ENCODE measurements around the gene PLIN1. TPM values are rescaled to one million over a fixed set of nuclear protein-coding genes. Genes with fewer than 3 reads are reported as not detected.

The PLIN1 gene
- total and polyA plus RNA-seq, 9 of the 15 experiments (the other 6 are each of a cell fraction or from before 2014, with no cell fraction given), result not detected

GRCh38 chr15:89630260-89630659 lies 48.9 kb downstream of the PLIN1 start:
- Histone ChIP-seq H4K20me1 (replicated peaks; ENCODE audit: control insufficient read depth, insufficient read depth, low read length) (no peaks in the 10 kb centered on the region), H3K36me3 (ENCODE audit: control insufficient read depth, insufficient read depth, low read length) (peaks cover 69% of the 10 kb centered on the region), H3K79me2 (ENCODE audit: control insufficient read depth, insufficient read depth, low read length) (no peaks in the 10 kb centered on the region), H3K4me2 (ENCODE audit: insufficient read depth, low read length) (no peak overlapping the region), H3K9ac (ENCODE audit: insufficient read depth in 1 of 2, low read depth in 2 of 2, low read length in 2 of 2) (no peak overlapping the region), H3K9me1 (ENCODE audit: control insufficient read depth, insufficient read depth, low read length) (no peaks in the 10 kb centered on the region), H3K9me3 (replicated peaks; ENCODE audit: control insufficient read depth, insufficient read depth, low read depth, low read length) (peaks cover 5% of the 10 kb centered on the region; the same call in 1 of the 2 replicates), H3K4me1 (replicated peaks in 1 of 2; ENCODE audit: control insufficient read depth in 2 of 2, insufficient read depth in 2 of 2, low read length in 2 of 2) (no peaks in the 10 kb centered on the region; a peak in 1 of 5 replicates), H3K4me3 (no peak overlapping the region), H3K27me3 (ENCODE audit: control insufficient read depth in 2 of 2, insufficient read depth in 2 of 2, low read length in 2 of 2) (no peaks in the 10 kb centered on the region), H3K27ac (ENCODE audit: extremely low read depth, low read depth, low read length) (no peak overlapping the region), H2AFZ (ENCODE audit: low read depth, low read length) (no peak overlapping the region)
- BruUV-seq (replicated peaks), result no TSS peak
- ChIA-PET CTCF (ENCODE audit: low intra/inter-chr PET ratio) (no interaction called here), POLR2A (interaction anchor here (0.6 to 1.3 kb wide), 2 partner anchors 17 to 204 kb away, joined by 3 read pairs; no protein-coding TSS in a partner anchor)
- WGBS (ENCODE audit: insufficient coverage, low coverage, missing lambda C conversion rate), result 92% methylated on average over 14 of the region's 14 CpGs
- DNase-seq (ENCODE audit: extremely low read depth in 1 of 4, low spot score in 3 of 4), result peak in 1 of 4 experiments; percentile 6
- intact Hi-C loops (cut with micrococcal nuclease) (no loop called here), in situ Hi-C loops (cut with MboI) (no loop called here)
- ATAC-seq, result peak; percentile 7; the same call in 1 of the 3 replicates
- no peak for FAIRE-seq
- peak; percentile 14; the same call in 1 of the 2 replicates for TF ChIP-seq MGA (IDR thresholded peaks at IDR 0.05)
- TF ChIP-seq ZNF696 (CRISPR knock-in tag; conservative IDR thresholded peaks at IDR 0.05), result no peak
- TF ChIP-seq ZBTB33 (CRISPR knock-in tag; IDR thresholded peaks at IDR 0.05), result peak; percentile 74
- TF ChIP-seq ZNF551 (CRISPR knock-in tag; IDR thresholded peaks at IDR 0.05), result no peak
- no peak for TF ChIP-seq TSC22D4 (tag; IDR thresholded peaks at IDR 0.05)
- TF ChIP-seq NR3C1 (CRISPR knock-in tag; IDR thresholded peaks at IDR 0.05), result no peak
- peak; percentile 54 for TF ChIP-seq POLR2G (IDR thresholded peaks at IDR 0.05; ENCODE audit: low read depth, low read length)
- TF ChIP-seq TEAD2 (tag; IDR thresholded peaks at IDR 0.05), result no peak
- TF ChIP-seq FIP1L1 (IDR thresholded peaks at IDR 0.05; ENCODE audit: low read depth, low read length, poor library complexity, severe bottlenecking), result no peak
